ENCODE data around the gene SLC15A5.

DNA sequence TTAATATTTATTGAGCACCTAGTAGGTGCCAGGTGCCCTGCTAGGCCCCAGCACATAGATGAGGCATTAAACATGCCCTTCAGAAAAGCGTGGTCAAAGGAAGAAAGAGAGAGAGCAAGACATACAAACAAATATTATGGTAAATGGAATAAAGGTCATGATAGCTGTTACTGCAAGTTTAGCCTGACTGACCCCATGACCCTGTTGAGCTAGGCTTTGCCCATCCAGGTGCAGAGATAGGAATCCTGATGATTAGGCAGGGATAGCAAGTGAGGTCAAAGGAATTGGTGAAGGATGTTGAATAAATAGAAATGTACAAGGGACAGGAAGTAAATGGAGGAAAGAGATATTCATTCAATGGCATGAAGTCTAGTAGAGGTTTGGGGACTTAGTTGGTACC, 33.4 kb upstream of the SLC15A5 start:
- no peak for TF ChIP-seq ARNTL (CRISPR knock-in tag; IDR thresholded peaks at IDR 0.05; ENCODE audit: borderline replicate concordance, low read depth)
- no peak for TF ChIP-seq ZFP30 (CRISPR knock-in tag; IDR thresholded peaks at IDR 0.05)
- TF ChIP-seq RARB (CRISPR knock-in tag; IDR thresholded peaks at IDR 0.05): no peak
- TF ChIP-seq CREB5 (CRISPR knock-in tag; IDR thresholded peaks at IDR 0.05; ENCODE audit: low read depth): no peak

Data from SK-N-SH treated with all-trans-retinoic acid at 6 μM for 48 hours (cell line).